IMR-90 (cell line): Measurements from ENCODE around the gene UCP1. TPM values are rescaled to one million over a fixed set of nuclear protein-coding genes. Genes with fewer than 3 reads are reported as not detected.

Experiments used
- ATAC-seq: fragments of 200-7000 bp; cut with Tn5 transposase; 2 replicates; pipeline ENCODE4 v1.9.1; 2020; ENCODE audit warnings: low read depth, mild to moderate bottlenecking, moderate library complexity
- BruUV-seq: library from RNA; stranded (reverse); fragments of 400-500 nt; replicated peaks from 2 replicates; lab custom pipeline; 2021; lab: Mats Ljungman, UMichigan
- CTCF ChIA-PET: fragments of 300-600 bp; formaldehyde crosslinking; extraction: SDS; loops from one replicate; lab custom pipeline; 2021; ENCODE audit warnings: antibody characterized with exemption; lab: Yijun Ruan, JAX
- POLR2A ChIA-PET: fragments of 300-600 bp; sonication (Branson Sonifier 250); formaldehyde crosslinking; loops from one replicate; lab custom pipeline; 2022; ENCODE audit warnings: antibody characterized with exemption; ENCODE audit not compliant: unreplicated experiment; lab: Charles Lee
- DNase-seq: peaks from one replicate; pipeline ENCODE4 v3.0.0; 2013
- H2AFZ ChIP-seq: replicated peaks from 2 replicates; pipeline ENCODE3; 2013; ENCODE audit warnings: low read length, mild to moderate bottlenecking; ENCODE audit not compliant: poor library complexity
- H2AK5ac ChIP-seq: 2 replicates; pipeline ENCODE4 v1.6.1; 2013; ENCODE audit warnings: low read depth, low read length, inconsistent platforms
- H2AK9ac ChIP-seq: replicated peaks from 2 replicates; pipeline ENCODE3; 2013; ENCODE audit warnings: mild to moderate bottlenecking, low read depth, low read length, moderate library complexity; ENCODE audit not compliant: poor library complexity
- H2BK120ac ChIP-seq: 2 replicates; pipeline ENCODE4 v1.6.1; 2013; ENCODE audit warnings: low read depth, low read length, inconsistent platforms
- H2BK15ac ChIP-seq: 3 replicates; pipeline ENCODE4 v1.6.1; 2013; ENCODE audit warnings: low read depth, low read length, inconsistent platforms
- H2BK20ac ChIP-seq: 2 replicates; pipeline ENCODE4 v1.6.1; 2013; ENCODE audit warnings: low read depth, mild to moderate bottlenecking, inconsistent platforms, low read length, moderate library complexity
- H2BK5ac ChIP-seq: 2 replicates; pipeline ENCODE4 v1.6.1; 2013; ENCODE audit warnings: mild to moderate bottlenecking, low read depth, low read length, inconsistent platforms; ENCODE audit not compliant: poor library complexity, severe bottlenecking
- H3K14ac ChIP-seq: replicated peaks from 2 replicates; pipeline ENCODE4 v1.6.1; 2013; ENCODE audit warnings: low read depth, low read length, inconsistent platforms
- H3K18ac ChIP-seq: 2 replicates; pipeline ENCODE4 v1.6.1; 2013; ENCODE audit warnings: low read depth, low read length, control low read depth
- H3K23ac ChIP-seq: 2 replicates; pipeline ENCODE4 v1.6.1; 2013; ENCODE audit warnings: low read depth, low read length, inconsistent platforms
- H3K27ac ChIP-seq: 2 replicates; pipeline ENCODE4 v1.5.1; 2013; ENCODE audit warnings: mild to moderate bottlenecking, control low read depth, low read length; ENCODE audit not compliant: insufficient read depth
- H3K27me3 ChIP-seq: 2 replicates; pipeline ENCODE4 v1.6.1; 2013; ENCODE audit warnings: low read length; ENCODE audit not compliant: control insufficient read depth, insufficient read depth
- H3K36me3 ChIP-seq: 2 replicates; pipeline ENCODE4 v1.6.1; 2013; ENCODE audit warnings: low read length, mixed read lengths; ENCODE audit not compliant: control insufficient read depth, insufficient read depth
- H3K4ac ChIP-seq: 2 replicates; pipeline ENCODE4 v1.6.1; 2013; ENCODE audit warnings: low read depth, low read length, inconsistent platforms
- H3K4me1 ChIP-seq: 2 replicates; pipeline ENCODE4 v1.6.1; 2013; ENCODE audit warnings: low read length, mixed read lengths; ENCODE audit not compliant: control insufficient read depth, insufficient read depth
- H3K4me2 ChIP-seq: 2 replicates; pipeline ENCODE4 v1.6.1; 2013; ENCODE audit warnings: low read depth, mild to moderate bottlenecking, control low read depth, low read length, moderate library complexity
- H3K4me3 ChIP-seq: 2 replicates; pipeline ENCODE4 v1.5.1; 2013; ENCODE audit warnings: low read depth, mild to moderate bottlenecking, control low read depth, low read length, moderate library complexity; ENCODE audit not compliant: insufficient read depth
- H3K56ac ChIP-seq: 2 replicates; pipeline ENCODE4 v1.6.1; 2013; ENCODE audit warnings: low read length, inconsistent platforms; ENCODE audit not compliant: insufficient read depth; ENCODE audit errors: extremely low read depth
- H3K79me1 ChIP-seq, 2 experiments: 2 replicates each; pipeline ENCODE4 v1.6.1; 2013; ENCODE audit warnings: low read length in 2 of 2, inconsistent platforms in 1 of 2, low read depth in 1 of 2
- H3K9ac ChIP-seq: 2 replicates; pipeline ENCODE4 v1.6.1; 2013; ENCODE audit warnings: low read depth, low read length, control low read depth
- H3K9me1 ChIP-seq: 2 replicates; pipeline ENCODE4 v1.6.1; 2013; ENCODE audit warnings: low read length, inconsistent platforms; ENCODE audit not compliant: insufficient read depth
- H3K9me3 ChIP-seq: 2 replicates; pipeline ENCODE4 v1.6.1; 2013; ENCODE audit warnings: low read length; ENCODE audit not compliant: control insufficient read depth, insufficient read depth
- H4K20me1 ChIP-seq: 2 replicates; pipeline ENCODE4 v1.6.1; 2013; ENCODE audit warnings: low read length, inconsistent platforms; ENCODE audit not compliant: insufficient read depth
- H4K5ac ChIP-seq: 2 replicates; pipeline ENCODE4 v1.6.1; 2013; ENCODE audit warnings: mild to moderate bottlenecking, low read depth, low read length, control low read depth
- H4K8ac ChIP-seq, 2 experiments: 2 replicates each; pipeline ENCODE4 v1.6.1; 2013; ENCODE audit warnings: low read depth in 2 of 2, low read length in 2 of 2, control low read depth in 1 of 2, inconsistent platforms in 1 of 2
- H4K91ac ChIP-seq: 2 replicates; pipeline ENCODE4 v1.6.1; 2013; ENCODE audit warnings: low read depth, low read length, inconsistent platforms; ENCODE audit not compliant: insufficient read depth
- CEBPB ChIP-seq: IDR thresholded peaks from 2 replicates; pipeline ENCODE4 v1.6.1; 2012; ENCODE audit warnings: low read depth, low read length, improper control_type of control experiment
- CHD1 ChIP-seq: IDR thresholded peaks from 2 replicates; pipeline ENCODE4 v1.6.1; 2012; ENCODE audit warnings: low read depth, low read length, improper control_type of control experiment
- FOS ChIP-seq: fragments of 150-350 bp; IDR thresholded peaks from 2 replicates; pipeline ENCODE4 v1.6.1; 2016; ENCODE audit warnings: low read depth, low read length
- MAFK ChIP-seq: IDR thresholded peaks from 2 replicates; pipeline ENCODE4 v1.6.1; 2012; ENCODE audit warnings: low read depth, low read length, improper control_type of control experiment
- MAZ ChIP-seq: IDR thresholded peaks from 2 replicates; pipeline ENCODE4 v1.6.1; 2012; ENCODE audit warnings: low read depth, mild to moderate bottlenecking, low read length, improper control_type of control experiment, moderate library complexity, borderline replicate concordance
- NFE2L2 ChIP-seq: fragments of 150-350 bp; IDR thresholded peaks from 2 replicates; pipeline ENCODE4 v1.6.1; 2016; ENCODE audit warnings: low read depth, mild to moderate bottlenecking, low read length
- POLR2A ChIP-seq: IDR thresholded peaks from 2 replicates; pipeline ENCODE4 v1.6.1; 2012; ENCODE audit warnings: mild to moderate bottlenecking, low read depth, low read length
- RAD21 ChIP-seq: IDR thresholded peaks from 2 replicates; pipeline ENCODE4 v1.6.1; 2012; ENCODE audit warnings: low read length, improper control_type of control experiment
- RFX5 ChIP-seq: IDR thresholded peaks from 2 replicates; pipeline ENCODE4 v1.8.0; 2012; ENCODE audit warnings: low read depth, mild to moderate bottlenecking, low read length, moderate library complexity
- SMC3 ChIP-seq: fragments of 150-350 bp; IDR thresholded peaks from 2 replicates; pipeline ENCODE4 v1.6.1; 2016; ENCODE audit warnings: low read depth, mild to moderate bottlenecking, antibody characterized with exemption, low read length, moderate library complexity
- WGBS, 2 experiments: methylation state at CpG; one replicate each; pipeline versions ENCODE4 v1.1.5 to v1.1.7; 2013; ENCODE audit warnings: missing lambda C conversion rate in 2 of 2; ENCODE audit not compliant: insufficient read length in 1 of 2; ENCODE audit errors: extremely low coverage in 2 of 2; 5-methylcytosine and 5-hydroxymethylcytosine counted together
- dilution Hi-C: fragments of 300-500 bp; cut with HindIII; formaldehyde crosslinking; loops from one replicate; pipeline ENCODE4 v1.14.3; 2018; ENCODE audit warnings: low sequenced_read_pairs; ENCODE audit not compliant: unreplicated experiment
- in situ Hi-C: fragments of 300-500 bp; cut with MboI; formaldehyde crosslinking; loops from 3 replicates; pipeline ENCODE4 v1.14.3; 2019; ENCODE audit warnings: low sequenced_read_pairs, inconsistent platforms, mixed read lengths
- intact Hi-C: fragments of 100-400 bp; cut with micrococcal nuclease; formaldehyde crosslinking; loops from 2 replicates; pipeline ENCODE4 v1.10.0; 2022
- polyA plus RNA-seq, 3 experiments: library from polyadenylated mRNA; depleted of rRNA; stranded (reverse); fragments of >200 nt; gene quantifications; 2 replicates each; pipeline ENCODE4 v1.2.3, GENCODE V29; 2012; ENCODE audit warnings: low replicate concordance in 1 of 3
- total RNA-seq: library from RNA; depleted of rRNA; stranded (reverse); fragments of >200 nt; gene quantifications from 2 replicates; pipeline ENCODE4 v1.2.3, GENCODE V29; 2012
- TF ChIP-seq, protein P1 (sequence below): fragments of 150-350 bp; IDR thresholded peaks from 2 replicates; pipeline ENCODE4 v1.6.1; 2017; ENCODE audit warnings: mild to moderate bottlenecking, antibody characterized with exemption, low read length, low read depth
- TF ChIP-seq, protein P2 (sequence below): fragments of 150-350 bp; IDR thresholded peaks from 2 replicates; pipeline ENCODE4 v1.6.1; 2016; ENCODE audit warnings: low read depth, mild to moderate bottlenecking, low read length, moderate library complexity, borderline replicate concordance
- TF ChIP-seq, protein P3 (sequence below): conservative IDR thresholded peaks from 2 replicates; pipeline ENCODE4 v1.5.1; 2012; ENCODE audit warnings: mild to moderate bottlenecking, low read depth, low read length, improper control_type of control experiment

UCP1 gene
- total and polyA plus RNA-seq, 2 of the 4 experiments (the other 2 are of a cell fraction): not detected

DNA sequence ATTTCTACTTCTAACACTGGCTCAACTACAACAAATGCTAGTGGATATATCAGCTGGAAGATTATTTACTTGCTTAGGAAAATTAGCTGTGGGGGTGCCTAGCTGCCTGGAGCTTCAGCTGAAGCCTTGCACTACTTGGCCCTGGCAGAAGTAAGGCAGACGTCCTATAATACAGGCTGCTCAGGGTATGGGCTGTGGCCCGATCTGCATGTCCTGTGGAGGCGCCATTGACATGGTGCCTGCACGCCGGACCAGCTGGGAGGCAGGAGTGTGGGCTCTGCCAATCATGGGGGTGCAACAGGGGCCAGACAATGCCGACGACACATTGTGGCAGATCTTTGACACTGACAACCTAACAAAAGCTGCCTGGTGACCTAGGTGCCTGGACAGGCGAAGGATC lies 31.6 kb upstream of the UCP1 start:
- no peak overlapping the region for H3K4me2 ChIP-seq
- ChIA-PET POLR2A (no interaction called here), CTCF (no interaction called here)
- no peak overlapping the region for H3K4me3 ChIP-seq
- no peak overlapping the region for H4K8ac ChIP-seq
- H3K4ac ChIP-seq: no peak overlapping the region
- H2BK15ac ChIP-seq: no peak overlapping the region
- no peak overlapping the region for H3K9ac ChIP-seq
- dilution Hi-C loops: no loop called here
- no peak overlapping the region for H4K5ac ChIP-seq
- H4K91ac ChIP-seq: no peak overlapping the region
- no peak overlapping the region for H2BK5ac ChIP-seq
- H3K27ac ChIP-seq: no peak overlapping the region
- H2AK5ac ChIP-seq: no peak overlapping the region
- DNase-seq: no peak
- H3K79me1 ChIP-seq: no peaks in the 10 kb centered on the region
- 41% methylated on average over 5 of the region's 8 CpGs; no CpG with 5 or more reads in 1 of the 2 experiments for WGBS, 2 experiments
- H3K56ac ChIP-seq: no peak overlapping the region
- peaks cover 33% of the 10 kb centered on the region for H3K27me3 ChIP-seq
- no peak for ATAC-seq
- TF ChIP-seq RAD21 (no peak), POLR2A (no peak), RFX5 (no peak), NFE2L2 (no peak), MAFK (no peak), CEBPB (no peak), MAZ (no peak), CHD1 (no peak), FOS (no peak), SMC3 (no peak)
- TF ChIP-seq, protein P1, sequence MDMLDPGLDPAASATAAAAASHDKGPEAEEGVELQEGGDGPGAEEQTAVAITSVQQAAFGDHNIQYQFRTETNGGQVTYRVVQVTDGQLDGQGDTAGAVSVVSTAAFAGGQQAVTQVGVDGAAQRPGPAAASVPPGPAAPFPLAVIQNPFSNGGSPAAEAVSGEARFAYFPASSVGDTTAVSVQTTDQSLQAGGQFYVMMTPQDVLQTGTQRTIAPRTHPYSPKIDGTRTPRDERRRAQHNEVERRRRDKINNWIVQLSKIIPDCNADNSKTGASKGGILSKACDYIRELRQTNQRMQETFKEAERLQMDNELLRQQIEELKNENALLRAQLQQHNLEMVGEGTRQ: no peak
- TF ChIP-seq, protein P2, sequence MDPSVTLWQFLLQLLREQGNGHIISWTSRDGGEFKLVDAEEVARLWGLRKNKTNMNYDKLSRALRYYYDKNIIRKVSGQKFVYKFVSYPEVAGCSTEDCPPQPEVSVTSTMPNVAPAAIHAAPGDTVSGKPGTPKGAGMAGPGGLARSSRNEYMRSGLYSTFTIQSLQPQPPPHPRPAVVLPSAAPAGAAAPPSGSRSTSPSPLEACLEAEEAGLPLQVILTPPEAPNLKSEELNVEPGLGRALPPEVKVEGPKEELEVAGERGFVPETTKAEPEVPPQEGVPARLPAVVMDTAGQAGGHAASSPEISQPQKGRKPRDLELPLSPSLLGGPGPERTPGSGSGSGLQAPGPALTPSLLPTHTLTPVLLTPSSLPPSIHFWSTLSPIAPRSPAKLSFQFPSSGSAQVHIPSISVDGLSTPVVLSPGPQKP: no peak
- TF ChIP-seq, protein P3, sequence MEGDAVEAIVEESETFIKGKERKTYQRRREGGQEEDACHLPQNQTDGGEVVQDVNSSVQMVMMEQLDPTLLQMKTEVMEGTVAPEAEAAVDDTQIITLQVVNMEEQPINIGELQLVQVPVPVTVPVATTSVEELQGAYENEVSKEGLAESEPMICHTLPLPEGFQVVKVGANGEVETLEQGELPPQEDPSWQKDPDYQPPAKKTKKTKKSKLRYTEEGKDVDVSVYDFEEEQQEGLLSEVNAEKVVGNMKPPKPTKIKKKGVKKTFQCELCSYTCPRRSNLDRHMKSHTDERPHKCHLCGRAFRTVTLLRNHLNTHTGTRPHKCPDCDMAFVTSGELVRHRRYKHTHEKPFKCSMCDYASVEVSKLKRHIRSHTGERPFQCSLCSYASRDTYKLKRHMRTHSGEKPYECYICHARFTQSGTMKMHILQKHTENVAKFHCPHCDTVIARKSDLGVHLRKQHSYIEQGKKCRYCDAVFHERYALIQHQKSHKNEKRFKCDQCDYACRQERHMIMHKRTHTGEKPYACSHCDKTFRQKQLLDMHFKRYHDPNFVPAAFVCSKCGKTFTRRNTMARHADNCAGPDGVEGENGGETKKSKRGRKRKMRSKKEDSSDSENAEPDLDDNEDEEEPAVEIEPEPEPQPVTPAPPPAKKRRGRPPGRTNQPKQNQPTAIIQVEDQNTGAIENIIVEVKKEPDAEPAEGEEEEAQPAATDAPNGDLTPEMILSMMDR: no peak
- no peaks in the 10 kb centered on the region for H3K4me1 ChIP-seq
- H4K20me1 ChIP-seq: no peaks in the 10 kb centered on the region
- H3K9me1 ChIP-seq: no peaks in the 10 kb centered on the region
- peaks cover 2% of the 10 kb centered on the region; the same call in 1 of the 2 replicates for H3K9me3 ChIP-seq
- no peak overlapping the region for H3K23ac ChIP-seq
- H2BK120ac ChIP-seq: no peak overlapping the region
- no peak overlapping the region for H2AK9ac ChIP-seq
- no peaks in the 10 kb centered on the region for H3K36me3 ChIP-seq
- intact Hi-C loops: no loop called here
- BruUV-seq: no TSS peak
- in situ Hi-C loops: loop anchor here (10.0 to 25.0 kb wide), 2 partner anchors 236 to 588 kb away; no protein-coding TSS in a partner anchor
- no peak overlapping the region for H2BK20ac ChIP-seq
- H3K14ac ChIP-seq: no peak overlapping the region
- H3K18ac ChIP-seq: no peak overlapping the region
- no peak overlapping the region for H2AFZ ChIP-seq
